GM08714 (cell line): ENCODE results near the gene IL19.

Source experiments
- H3K4me3 ChIP-seq: fragments of 200-500 bp; sonication (Bioruptor generic); 2 replicates; pipeline ENCODE4 v1.5.1; 2014; ENCODE audit warnings: mild to moderate bottlenecking, low read length, inconsistent platforms
- ZNF274 ChIP-seq: IDR thresholded peaks from 2 replicates; pipeline ENCODE4 v1.6.1; 2012; ENCODE audit warnings: mild to moderate bottlenecking, low read depth, low read length

The IL19 gene

DNA sequence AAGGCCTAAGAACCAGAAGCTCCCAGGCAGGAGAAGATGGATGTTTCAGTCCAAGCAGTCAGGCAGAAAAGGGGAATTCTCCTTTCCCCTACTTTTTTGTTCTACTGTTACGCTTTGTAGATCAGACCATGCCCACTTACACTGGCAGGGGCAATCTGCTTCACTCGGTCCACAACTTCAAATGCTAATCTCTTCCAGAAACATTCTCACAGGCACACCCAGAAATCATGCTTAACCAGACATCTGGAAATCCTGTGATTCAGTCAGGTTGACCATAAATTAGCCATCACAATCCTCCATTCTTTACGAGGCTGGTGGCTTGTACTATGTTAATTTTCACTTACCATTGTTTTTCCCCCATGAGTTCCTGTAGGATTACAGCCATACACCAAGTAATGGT lies 25.5 kb downstream of the IL19 start:
- H3K4me3 ChIP-seq, result no peak overlapping the region
- TF ChIP-seq ZNF274, result no peak

- TF ChIP-seq ZNF274, result no peak
- H3K4me3 ChIP-seq, result no peak overlapping the region
These were observed 26.4 kb downstream of the IL19 start for GRCh38 chr1:206796981-206797402.

- no peak for TF ChIP-seq ZNF274
- no peak overlapping the region for H3K4me3 ChIP-seq
These were observed 27.2 kb downstream of the IL19 start for GRCh38 chr1:206797534-206798383.

DNA sequence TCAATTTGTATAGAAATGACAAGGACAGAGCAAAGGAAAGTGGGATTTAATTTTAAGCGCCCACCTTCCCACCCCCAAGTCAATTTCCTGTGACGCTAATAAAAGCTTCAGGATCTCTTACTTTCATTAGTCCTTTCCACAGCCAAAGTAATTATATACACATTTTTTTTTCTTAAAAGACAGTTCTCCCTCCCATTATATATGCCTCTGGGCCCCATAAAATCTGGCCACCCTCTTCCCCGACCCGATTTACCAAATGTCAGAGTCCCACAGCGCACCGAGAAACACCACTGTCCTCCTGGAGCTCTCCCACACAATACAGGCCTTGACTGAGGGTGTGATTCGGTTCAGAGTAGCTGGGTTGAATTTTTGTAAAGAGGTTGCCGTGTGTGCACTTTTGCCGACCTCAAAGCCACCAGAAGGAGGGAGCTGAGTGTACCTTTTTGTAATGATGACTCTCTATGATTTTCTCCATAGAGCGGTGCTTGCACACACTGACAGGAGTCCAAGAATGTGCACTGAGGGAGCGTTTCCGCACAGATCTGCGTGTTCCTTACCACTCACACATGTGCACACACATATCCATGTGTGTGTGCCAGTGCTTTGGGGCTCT lies 27.9 kb downstream of the IL19 start:
- no peak for TF ChIP-seq ZNF274
- no peak overlapping the region for H3K4me3 ChIP-seq

- TF ChIP-seq ZNF274, result no peak
- H3K4me3 ChIP-seq, result no peak overlapping the region
These were observed 28.7 kb downstream of the IL19 start for GRCh38 chr1:206799311-206799710.

GRCh38 chr1:206800411-206800810 lies 29.8 kb downstream of the IL19 start:
- no peak for TF ChIP-seq ZNF274
- H3K4me3 ChIP-seq, result no peak overlapping the region

DNA sequence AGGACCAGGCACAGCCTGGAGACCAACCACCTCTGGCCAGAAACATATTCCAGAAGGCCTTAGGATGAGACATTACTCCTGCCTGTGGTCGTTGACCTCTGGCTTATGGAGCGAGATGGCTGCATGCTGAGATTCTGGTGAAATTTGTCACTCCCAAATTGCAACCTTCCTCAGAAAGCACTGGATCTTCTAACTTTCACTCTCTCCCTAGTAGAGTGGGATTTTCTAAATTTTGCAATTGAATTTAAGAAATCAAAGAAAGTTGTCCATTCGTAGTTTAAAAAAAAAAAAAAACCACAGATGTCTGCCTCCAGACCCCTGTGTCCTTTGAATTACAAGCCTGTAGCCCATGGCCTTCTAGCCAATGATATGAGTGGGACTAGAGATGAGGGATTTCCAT lies 30.3 kb downstream of the IL19 start:
- TF ChIP-seq ZNF274, result no peak
- H3K4me3 ChIP-seq, result no peak overlapping the region

DNA sequence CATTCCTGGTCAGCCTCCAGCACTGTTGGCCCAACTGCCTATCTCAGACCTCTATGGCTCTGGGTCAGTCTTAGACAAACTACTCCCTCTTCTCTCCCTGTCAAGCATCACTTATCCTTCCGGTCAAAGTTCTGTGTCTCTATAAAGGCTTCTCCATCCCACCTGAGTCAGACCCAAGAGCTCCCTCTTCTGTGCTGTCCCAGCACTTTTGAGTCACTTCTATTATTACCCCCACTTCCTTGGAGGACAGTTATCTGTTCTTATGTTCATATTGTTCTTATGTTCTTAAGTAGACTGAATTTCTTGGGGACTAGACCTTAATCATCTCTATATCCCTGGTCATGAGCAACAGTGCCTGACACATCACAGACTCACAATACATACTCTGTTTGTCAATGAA lies 30.9 kb downstream of the IL19 start:
- H3K4me3 ChIP-seq, result no peak overlapping the region
- TF ChIP-seq ZNF274, result no peak

GRCh38 chr1:206802401-206802800 lies 31.8 kb downstream of the IL19 start:
- no peak overlapping the region for H3K4me3 ChIP-seq
- no peak for TF ChIP-seq ZNF274

DNA sequence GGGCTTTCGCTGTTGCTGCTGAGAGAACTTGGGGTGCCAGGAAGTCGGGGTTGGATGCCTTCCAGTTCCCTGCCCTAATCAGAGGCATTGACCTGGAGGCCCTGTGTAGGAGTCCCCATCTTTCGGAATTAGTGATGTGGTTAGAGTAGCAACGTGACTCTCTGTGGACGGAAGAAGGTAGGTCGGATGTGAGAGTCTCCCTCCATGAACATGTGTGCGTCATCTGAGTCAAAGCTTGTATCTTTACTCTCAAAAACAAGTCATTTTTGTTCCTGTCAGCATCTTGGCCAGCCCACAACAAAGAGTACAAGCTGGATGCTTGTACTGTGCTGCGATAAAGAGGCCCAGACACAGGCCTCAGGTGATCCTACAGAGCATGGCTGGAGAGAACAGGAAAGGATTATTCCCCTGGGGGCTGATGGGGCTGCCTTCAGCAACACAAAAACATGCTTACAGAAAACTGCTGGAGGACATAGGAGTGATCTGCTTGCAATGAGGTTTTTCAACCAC lies 32.7 kb downstream of the IL19 start:
- H3K4me3 ChIP-seq, result no peak overlapping the region
- no peak for TF ChIP-seq ZNF274

DNA sequence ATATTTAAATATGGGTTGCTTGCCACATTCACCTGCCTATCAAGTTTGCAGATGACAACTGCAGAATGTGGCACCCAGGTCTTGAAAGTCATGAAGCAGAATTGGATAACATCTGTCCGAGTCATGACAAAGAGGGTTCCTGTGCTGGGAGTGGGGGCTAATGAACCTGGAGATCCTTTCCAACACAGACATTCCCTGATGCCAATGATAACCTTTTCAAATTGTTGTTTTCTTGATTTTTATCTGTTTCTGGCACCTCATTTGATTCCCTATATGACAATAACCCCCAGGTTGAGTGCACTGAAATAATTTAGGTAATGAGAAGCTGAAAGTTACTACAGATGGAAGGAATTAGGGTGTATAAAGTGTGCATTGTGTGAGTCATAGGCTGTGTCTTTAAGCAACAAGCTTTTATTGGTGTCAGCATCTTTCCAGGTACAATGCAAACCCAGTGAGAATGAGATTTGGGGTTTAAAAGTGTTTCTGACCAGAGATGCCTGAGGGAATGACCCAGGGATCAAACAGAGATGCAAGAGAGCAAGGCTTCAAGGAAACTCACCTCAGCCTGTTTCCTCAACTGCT lies 33.7 kb downstream of the IL19 start:
- no peak overlapping the region for H3K4me3 ChIP-seq
- TF ChIP-seq ZNF274, result no peak

- no peak overlapping the region for H3K4me3 ChIP-seq
- no peak for TF ChIP-seq ZNF274
These were observed 34.8 kb downstream of the IL19 start for GRCh38 chr1:206805357-206805756.

DNA sequence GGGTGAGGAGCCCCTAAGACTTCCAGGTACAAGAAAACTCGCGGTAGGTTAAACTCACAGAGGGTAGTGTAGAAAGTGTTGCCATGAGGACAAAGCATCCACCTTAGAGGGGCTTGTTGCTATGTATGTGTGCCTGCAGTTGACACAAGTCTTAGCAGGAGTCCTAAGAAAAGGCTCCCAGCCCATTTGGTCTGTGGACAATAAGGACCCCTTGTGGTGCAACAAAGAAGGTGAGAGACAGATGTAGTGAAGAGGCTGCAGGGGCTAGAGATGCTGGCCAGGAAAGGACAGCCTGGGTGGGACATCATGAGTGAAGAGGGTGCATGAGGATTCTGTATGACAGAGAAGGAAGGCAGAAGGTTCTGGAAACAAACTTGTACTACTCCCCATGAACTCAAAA lies 38.0 kb downstream of the IL19 start:
- TF ChIP-seq ZNF274, result no peak
- no peak overlapping the region for H3K4me3 ChIP-seq

GRCh38 chr1:206809504-206810084 lies 39.0 kb downstream of the IL19 start:
- TF ChIP-seq ZNF274, result no peak
- no peak overlapping the region for H3K4me3 ChIP-seq
